ENCODE data around the gene CKS1B.

The CKS1B gene

GRCh38 chr1:154951901-154952657, 22.4 kb upstream of the CKS1B start:
- no peak for TF ChIP-seq CTCF (IDR thresholded peaks at IDR 0.05; ENCODE audit: extremely low read depth, missing control alignments)
- peak; percentile 61 for DNase-seq (ENCODE audit: low spot score)

GRCh38 chr1:154952664-154953063, 21.8 kb upstream of the CKS1B start:
- TF ChIP-seq CTCF (IDR thresholded peaks at IDR 0.05; ENCODE audit: extremely low read depth, missing control alignments), result no peak
- no peak for DNase-seq (ENCODE audit: low spot score)

- no peak for TF ChIP-seq CTCF (IDR thresholded peaks at IDR 0.05; ENCODE audit: extremely low read depth, missing control alignments)
- DNase-seq (ENCODE audit: low spot score), result no peak
Measured at GRCh38 chr1:154953611-154954038, 20.9 kb upstream of the CKS1B start.

GRCh38 chr1:154954541-154954940, 19.9 kb upstream of the CKS1B start:
- TF ChIP-seq CTCF (IDR thresholded peaks at IDR 0.05; ENCODE audit: extremely low read depth, missing control alignments), result no peak
- DNase-seq (ENCODE audit: low spot score), result no peak

GRCh38 chr1:154955039-154955717, 19.3 kb upstream of the CKS1B start:
- peak; percentile 78 for DNase-seq (ENCODE audit: low spot score)
- TF ChIP-seq CTCF (IDR thresholded peaks at IDR 0.05; ENCODE audit: extremely low read depth, missing control alignments), result no peak

- peak; percentile 94 for DNase-seq (ENCODE audit: low spot score)
- no peak for TF ChIP-seq CTCF (IDR thresholded peaks at IDR 0.05; ENCODE audit: extremely low read depth, missing control alignments)
Measured at GRCh38 chr1:154955718-154956543, 18.6 kb upstream of the CKS1B start, which contains the start of gene PBXIP1. TSS of gene PBXIP1 (minus strand) at chr1:154956099. CDS start at chr1:154953721, 2,378 bp downstream.
